Stimulated activated CD8-positive, alpha-beta memory T cell treated with anti-CD3 and anti-CD28 coated beads, Interleukin-15, amount 100 ng/mL, for 4 hours (primary cell): Measurements from ENCODE around the gene CD5L.

Experiments
- DNase-seq, 2 donors: peaks; one replicate each; pipeline ENCODE4 v3.0.0-alpha.2; 2020; ENCODE audit warnings: low read depth in 2 of 2

CD5L gene

GRCh38 chr1:157813269-157813668, 28.3 kb downstream of the CD5L start:
- no peak for DNase-seq

- DNase-seq, result no peak
Measured at GRCh38 chr1:157806431-157807149, 35.0 kb downstream of the CD5L start.

- no peak for DNase-seq
Measured at GRCh38 chr1:157803851-157804250, 37.8 kb downstream of the CD5L start.

GRCh38 chr1:157799996-157800395, 41.6 kb downstream of the CD5L start:
- DNase-seq, result no peak

- no peak for DNase-seq
Measured at GRCh38 chr1:157798211-157798610, 43.4 kb downstream of the CD5L start.

GRCh38 chr1:157785248-157785647, 56.4 kb downstream of the CD5L start:
- no peak for DNase-seq

GRCh38 chr1:157784801-157785200, 56.8 kb downstream of the CD5L start:
- DNase-seq, result no peak

- DNase-seq, result no peak
Measured at GRCh38 chr1:157782931-157783330, 58.7 kb downstream of the CD5L start.

- DNase-seq, result no peak
Measured at GRCh38 chr1:157781048-157781447, 60.6 kb downstream of the CD5L start.
